Measurements from ENCODE around the gene CLDN1. TPM values are rescaled to one million over a fixed set of nuclear protein-coding genes. Genes with fewer than 3 reads are reported as not detected.

Gene CLDN1
- total and polyA plus RNA-seq, 2 of the 8 experiments (the other 6 are each of a cell fraction or from before 2014, with no cell fraction given), result 3.1 to 6.1 TPM

GRCh38 chr3:190286014-190286413 is 36.2 kb downstream of the CLDN1 start:
- H3K14ac ChIP-seq (ENCODE audit: insufficient read length), result no peak overlapping the region
- no peak for FAIRE-seq
- H3K4me3 ChIP-seq (ENCODE audit: extremely low read depth in 1 of 4, insufficient read depth in 2 of 4, low read depth in 3 of 4, low read length in 4 of 4), result no peak overlapping the region
- no peaks in the 10 kb centered on the region for H3K79me2 ChIP-seq (ENCODE audit: control insufficient read depth in 1 of 2, insufficient read depth in 2 of 2, low read length in 2 of 2)
- CTCF ChIA-PET (ENCODE audit: partially characterized antibody), result interaction anchor here (0.7 kb wide), 1 partner anchor 1423 kb away, joined by 3 read pairs; no protein-coding TSS in a partner anchor
- H3K4ac ChIP-seq (replicated peaks; ENCODE audit: insufficient read length, low read depth, low read length), result no peak overlapping the region
- no peak overlapping the region for H4K5ac ChIP-seq (ENCODE audit: insufficient read length, low read depth, low read length)
- no peaks in the 10 kb centered on the region for H3K79me1 ChIP-seq (ENCODE audit: low read depth, low read length)
- H3K9me3 ChIP-seq (ENCODE audit: insufficient read depth in 2 of 2, low read depth in 1 of 2, low read length in 1 of 2), result no peaks in the 10 kb centered on the region
- WGBS, 2 experiments (ENCODE audit: extremely low coverage in 1 of 2, insufficient coverage in 1 of 2, insufficient read length in 1 of 2, insufficient replicate concordance in 2 of 2, low coverage in 1 of 2, low lambda C conversion rate in 2 of 2, missing lambda C conversion rate in 1 of 2), result 93% methylated on average over 1 of the region's 1 CpG; no CpG with 5 or more reads in 1 of the 2 experiments
- H3K18ac ChIP-seq (ENCODE audit: extremely low read depth, low read length), result no peak overlapping the region
- H3K4me1 ChIP-seq (replicated peaks in 1 of 4; ENCODE audit: control insufficient read depth in 3 of 4, insufficient read depth in 4 of 4, low read length in 3 of 4), result no peaks in the 10 kb centered on the region
- DNase-seq (ENCODE audit: low read depth in 1 of 2, low spot score in 2 of 2), result no peak
- no peak overlapping the region for H2BK15ac ChIP-seq (ENCODE audit: low read length)
- no peak overlapping the region for H3K9ac ChIP-seq (replicated peaks in 1 of 4; ENCODE audit: extremely low read depth in 1 of 4, low read depth in 3 of 4, low read length in 3 of 4)
- H2BK120ac ChIP-seq (replicated peaks; ENCODE audit: low read depth, low read length), result no peak overlapping the region
- no peak overlapping the region for H3K23ac ChIP-seq (ENCODE audit: insufficient read length)
- H3K4me2 ChIP-seq (ENCODE audit: insufficient read depth in 1 of 2, low read depth in 2 of 2, low read length in 2 of 2), result no peak overlapping the region
- TF ChIP-seq TAF1 (IDR thresholded peaks at IDR 0.05; ENCODE audit: low read depth, low read length) (no peak), TBP (IDR thresholded peaks at IDR 0.05; ENCODE audit: low read depth, low read length) (no peak), BCL11A (IDR thresholded peaks at IDR 0.05; ENCODE audit: low read depth in 2 of 2, low read length in 2 of 2) (no peak), JUN (IDR thresholded peaks at IDR 0.05; ENCODE audit: low read depth, low read length) (no peak), FOSL1 (IDR thresholded peaks at IDR 0.05; ENCODE audit: insufficient read depth, low read depth, low read length) (no peak), POLR2AphosphoS5 (IDR thresholded peaks at IDR 0.05; ENCODE audit: low read depth, low read length) (no peak), BACH1 (IDR thresholded peaks at IDR 0.05; ENCODE audit: low read length) (no peak)
- H2BK20ac ChIP-seq (ENCODE audit: low read length), result no peak overlapping the region
- no peaks in the 10 kb centered on the region for H3K23me2 ChIP-seq (ENCODE audit: low read depth, low read length)
- H3K36me3 ChIP-seq (ENCODE audit: control insufficient read depth in 2 of 4, insufficient read depth in 4 of 4, low read length in 3 of 4), result no peaks in the 10 kb centered on the region
- no peak overlapping the region for H4K91ac ChIP-seq (replicated peaks; ENCODE audit: insufficient read length, low read length)
- no peak overlapping the region for H3K56ac ChIP-seq (replicated peaks; ENCODE audit: insufficient read length, low read depth, low read length)
- H4K20me1 ChIP-seq (replicated peaks in 1 of 2; ENCODE audit: control insufficient read depth in 1 of 2, insufficient read depth in 2 of 2, low read length in 2 of 2), result no peaks in the 10 kb centered on the region
- H2BK5ac ChIP-seq (ENCODE audit: low read depth, low read length), result no peak overlapping the region
- H2BK12ac ChIP-seq (ENCODE audit: low read depth, low read length), result no peak overlapping the region
- no peak overlapping the region for H2AK5ac ChIP-seq (ENCODE audit: low read depth, low read length)
- H2AFZ ChIP-seq (ENCODE audit: low read length), result no peak overlapping the region
- POLR2A ChIA-PET (ENCODE audit: partially characterized antibody), result no interaction called here
- H3K27me3 ChIP-seq (replicated peaks in 1 of 4; ENCODE audit: control insufficient read depth in 3 of 4, extremely low read depth in 1 of 4, insufficient read depth in 3 of 4, low read length in 3 of 4), result peaks cover 0 to 1% (median 0%) of the 10 kb centered on the region in 4 experiments; a peak in 1 of 7 replicates
- H3K27ac ChIP-seq (ENCODE audit: low read depth, low read length), result no peak overlapping the region
- H4K8ac ChIP-seq (ENCODE audit: extremely low read depth, insufficient read depth, low read length), result no peak overlapping the region

Data from H1 (cell line).